ENCODE data around the gene EMSY. TPM values are rescaled to one million over a fixed set of nuclear protein-coding genes. Genes with fewer than 3 reads are reported as not detected.

Gene EMSY
- total RNA-seq, 4 donors from 2014 or later: 29.0 to 39.8 (median 37.5) TPM

GRCh38 chr11:76599041-76600013 lies 154.5 kb downstream of the EMSY start:
- peaks cover 0 to 24% (median 18%) of the 10 kb centered on the region in 3 donors for H3K4me1 ChIP-seq
- 85 to 90% methylated on average over 2 to 5 of the region's 18 CpGs for WGBS, 2 donors (ENCODE audit: low coverage in 1 of 2)
- no peak overlapping the region for H3K27ac ChIP-seq
- no peaks in the 10 kb centered on the region for H3K9me3 ChIP-seq
- no peak for ATAC-seq
- H3K36me3 ChIP-seq: no peaks in the 10 kb centered on the region
- H3K4me3 ChIP-seq: no peak overlapping the region
- no peaks in the 10 kb centered on the region for H3K27me3 ChIP-seq
- no peak for TF ChIP-seq EP300 (IDR thresholded peaks at IDR 0.05)

DNA sequence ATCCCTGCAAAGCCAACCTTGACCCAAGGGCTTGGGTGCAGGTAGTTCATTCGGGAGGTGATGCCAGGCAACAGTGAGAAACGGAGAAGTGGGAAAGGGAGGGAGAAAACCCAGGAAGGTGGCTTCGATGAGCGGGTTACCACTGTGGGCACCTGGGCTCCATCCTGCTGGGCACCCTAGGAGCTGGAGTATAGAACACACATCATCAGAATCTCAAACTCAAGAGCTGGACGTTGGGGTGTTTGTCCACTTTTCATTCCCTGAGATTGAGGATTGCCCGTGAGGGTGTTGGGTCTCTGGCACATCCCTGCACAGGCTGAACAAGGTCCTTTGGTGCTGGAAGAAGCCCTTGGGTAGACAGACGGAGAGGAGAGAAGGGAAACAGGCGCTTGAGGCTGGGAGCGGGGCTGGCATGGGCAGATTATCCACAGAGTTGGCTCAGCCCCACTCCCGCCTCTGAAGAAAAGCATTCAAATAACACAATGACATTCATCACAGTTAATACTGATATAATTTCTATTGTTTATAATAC lies 155.4 kb downstream of the EMSY start:
- Histone ChIP-seq H3K4me3 (no peak overlapping the region), H3K27me3 (no peaks in the 10 kb centered on the region), H3K9me3 (no peaks in the 10 kb centered on the region), H3K27ac (no peak overlapping the region), H3K4me1 (peaks cover 0 to 32% (median 24%) of the 10 kb centered on the region in 3 donors), H3K36me3 (no peaks in the 10 kb centered on the region)
- TF ChIP-seq, protein P1, sequence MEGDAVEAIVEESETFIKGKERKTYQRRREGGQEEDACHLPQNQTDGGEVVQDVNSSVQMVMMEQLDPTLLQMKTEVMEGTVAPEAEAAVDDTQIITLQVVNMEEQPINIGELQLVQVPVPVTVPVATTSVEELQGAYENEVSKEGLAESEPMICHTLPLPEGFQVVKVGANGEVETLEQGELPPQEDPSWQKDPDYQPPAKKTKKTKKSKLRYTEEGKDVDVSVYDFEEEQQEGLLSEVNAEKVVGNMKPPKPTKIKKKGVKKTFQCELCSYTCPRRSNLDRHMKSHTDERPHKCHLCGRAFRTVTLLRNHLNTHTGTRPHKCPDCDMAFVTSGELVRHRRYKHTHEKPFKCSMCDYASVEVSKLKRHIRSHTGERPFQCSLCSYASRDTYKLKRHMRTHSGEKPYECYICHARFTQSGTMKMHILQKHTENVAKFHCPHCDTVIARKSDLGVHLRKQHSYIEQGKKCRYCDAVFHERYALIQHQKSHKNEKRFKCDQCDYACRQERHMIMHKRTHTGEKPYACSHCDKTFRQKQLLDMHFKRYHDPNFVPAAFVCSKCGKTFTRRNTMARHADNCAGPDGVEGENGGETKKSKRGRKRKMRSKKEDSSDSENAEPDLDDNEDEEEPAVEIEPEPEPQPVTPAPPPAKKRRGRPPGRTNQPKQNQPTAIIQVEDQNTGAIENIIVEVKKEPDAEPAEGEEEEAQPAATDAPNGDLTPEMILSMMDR (IDR thresholded peaks at IDR 0.05): no peak
- TF ChIP-seq POLR2AphosphoS5 (IDR thresholded peaks at IDR 0.05): no peak
- TF ChIP-seq EP300 (IDR thresholded peaks at IDR 0.05): no peak
- TF ChIP-seq POLR2A (IDR thresholded peaks at IDR 0.05): no peak
- whole genome bisulfite sequencing, 2 donors (ENCODE audit: low coverage in 1 of 2): 91 to 97% methylated on average over 4 to 5 of the region's 10 CpGs
- no peak for ATAC-seq

- no peak for ATAC-seq
- 70% methylated on average over 2 of the region's 7 CpGs; no CpG with 5 or more reads in 1 of the 2 donors for WGBS, 2 donors (ENCODE audit: low coverage in 1 of 2)
These were observed 156.5 kb downstream of the EMSY start for GRCh38 chr11:76601272-76601671.

GRCh38 chr11:76601724-76602123 lies 156.9 kb downstream of the EMSY start:
- peak overlapping the region in 2 of 4 donors; percentile 48 to 64 for H3K27ac ChIP-seq
- TF ChIP-seq EP300 (IDR thresholded peaks at IDR 0.05): no peak
- H3K4me1 ChIP-seq: peaks cover 0 to 47% (median 34%) of the 10 kb centered on the region in 3 donors
- no peaks in the 10 kb centered on the region for H3K9me3 ChIP-seq
- no peak overlapping the region for H3K4me3 ChIP-seq
- ATAC-seq: no peak
- 48 to 81% methylated on average over 3 of the region's 3 CpGs for WGBS, 2 donors (ENCODE audit: low coverage in 1 of 2)
- no peaks in the 10 kb centered on the region for H3K27me3 ChIP-seq
- no peaks in the 10 kb centered on the region for H3K36me3 ChIP-seq

More at GRCh38 chr11:76601272-76601671, 156.5 kb downstream of the EMSY start:
- H3K27ac ChIP-seq: peak overlapping the region in 1 of 4 donors; percentile 64
- peaks cover 0 to 43% (median 34%) of the 10 kb centered on the region in 3 donors for H3K4me1 ChIP-seq
- no peak overlapping the region for H3K4me3 ChIP-seq
- no peaks in the 10 kb centered on the region for H3K36me3 ChIP-seq
- TF ChIP-seq, protein P1 (IDR thresholded peaks at IDR 0.05): no peak
- TF ChIP-seq POLR2AphosphoS5 (IDR thresholded peaks at IDR 0.05) (no peak), POLR2A (IDR thresholded peaks at IDR 0.05) (no peak), EP300 (IDR thresholded peaks at IDR 0.05) (no peak)
- H3K27me3 ChIP-seq: no peaks in the 10 kb centered on the region
- H3K9me3 ChIP-seq: no peaks in the 10 kb centered on the region

DNA sequence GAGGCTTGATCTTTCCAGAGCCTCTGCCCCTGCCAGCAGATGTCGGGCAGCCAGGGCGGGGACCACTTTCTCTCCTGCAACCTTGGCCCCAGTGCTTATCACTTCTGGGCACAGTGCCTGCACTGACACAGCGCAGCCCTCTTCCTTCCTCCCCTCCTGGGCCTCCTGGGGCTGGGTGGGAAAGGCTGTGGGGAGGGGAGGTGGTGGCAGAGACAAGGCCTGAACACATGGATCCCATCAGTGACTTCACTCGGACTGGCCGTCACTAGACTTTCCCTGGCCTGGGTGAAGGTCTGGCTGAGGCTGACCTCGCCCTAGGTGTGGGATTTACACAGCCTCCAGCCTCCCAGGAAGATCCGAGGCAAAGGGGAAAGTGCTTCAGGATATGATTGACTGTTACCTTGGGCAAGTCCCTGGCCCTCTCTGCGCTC lies 157.6 kb downstream of the EMSY start:
- H3K4me1 ChIP-seq: peaks cover 0 to 48% (median 34%) of the 10 kb centered on the region in 3 donors
- no peaks in the 10 kb centered on the region for H3K27me3 ChIP-seq
- H3K4me3 ChIP-seq: no peak overlapping the region
- WGBS, 2 donors (ENCODE audit: low coverage in 1 of 2): 20 to 75% methylated on average over 1 to 2 of the region's 8 CpGs
- no peaks in the 10 kb centered on the region for H3K36me3 ChIP-seq
- peak overlapping the region in 3 of 4 donors; percentile 35 to 64 (median 48) for H3K27ac ChIP-seq
- TF ChIP-seq POLR2AphosphoS5 (IDR thresholded peaks at IDR 0.05): no peak
- TF ChIP-seq, protein P1 (IDR thresholded peaks at IDR 0.05): no peak
- TF ChIP-seq POLR2A (IDR thresholded peaks at IDR 0.05): no peak
- no peak for TF ChIP-seq EP300 (IDR thresholded peaks at IDR 0.05)
- peak; percentile 70 for ATAC-seq
- no peaks in the 10 kb centered on the region for H3K9me3 ChIP-seq

Small RNA genes lying within 50 kb of the gene (small RNA-seq; reads per million reads assigned to genes)
- gene AP001189.2: 0 reads per million in 4 donors
- 0 reads per million in 4 donors for gene RF00019

Other genes starting within 250 kb of the EMSY start
- 10 to 100 TPM in 1 of 4 donors, 1 to 10 TPM in 3; 2.5 to 17.1 (median 5.4) TPM for gene WNT11, start 238.5 kb upstream of the EMSY start, total RNA-seq
- 10 to 100 TPM; 20.7 to 38.6 (median 32.6) TPM for gene THAP12, start 63.9 kb upstream of the EMSY start, total RNA-seq
- gene GVQW3, start 63.7 kb upstream of the EMSY start, total RNA-seq: under 1 TPM; 0.16 to 0.89 (median 0.81) TPM
- 10 to 100 TPM; 22.7 to 37.6 (median 31.1) TPM for gene LRRC32, start 225.7 kb downstream of the EMSY start, total RNA-seq